8988T (cell line): ENCODE data around the gene ATP5PO.
A peak's percentile ranks its signal among the peaks of the same experiment; 100 is the strongest.

Source experiments
- DNase-seq: peaks from one replicate; pipeline ENCODE4 v3.0.0; 2011

The ATP5PO gene, protein sequence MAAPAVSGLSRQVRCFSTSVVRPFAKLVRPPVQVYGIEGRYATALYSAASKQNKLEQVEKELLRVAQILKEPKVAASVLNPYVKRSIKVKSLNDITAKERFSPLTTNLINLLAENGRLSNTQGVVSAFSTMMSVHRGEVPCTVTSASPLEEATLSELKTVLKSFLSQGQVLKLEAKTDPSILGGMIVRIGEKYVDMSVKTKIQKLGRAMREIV

DNA sequence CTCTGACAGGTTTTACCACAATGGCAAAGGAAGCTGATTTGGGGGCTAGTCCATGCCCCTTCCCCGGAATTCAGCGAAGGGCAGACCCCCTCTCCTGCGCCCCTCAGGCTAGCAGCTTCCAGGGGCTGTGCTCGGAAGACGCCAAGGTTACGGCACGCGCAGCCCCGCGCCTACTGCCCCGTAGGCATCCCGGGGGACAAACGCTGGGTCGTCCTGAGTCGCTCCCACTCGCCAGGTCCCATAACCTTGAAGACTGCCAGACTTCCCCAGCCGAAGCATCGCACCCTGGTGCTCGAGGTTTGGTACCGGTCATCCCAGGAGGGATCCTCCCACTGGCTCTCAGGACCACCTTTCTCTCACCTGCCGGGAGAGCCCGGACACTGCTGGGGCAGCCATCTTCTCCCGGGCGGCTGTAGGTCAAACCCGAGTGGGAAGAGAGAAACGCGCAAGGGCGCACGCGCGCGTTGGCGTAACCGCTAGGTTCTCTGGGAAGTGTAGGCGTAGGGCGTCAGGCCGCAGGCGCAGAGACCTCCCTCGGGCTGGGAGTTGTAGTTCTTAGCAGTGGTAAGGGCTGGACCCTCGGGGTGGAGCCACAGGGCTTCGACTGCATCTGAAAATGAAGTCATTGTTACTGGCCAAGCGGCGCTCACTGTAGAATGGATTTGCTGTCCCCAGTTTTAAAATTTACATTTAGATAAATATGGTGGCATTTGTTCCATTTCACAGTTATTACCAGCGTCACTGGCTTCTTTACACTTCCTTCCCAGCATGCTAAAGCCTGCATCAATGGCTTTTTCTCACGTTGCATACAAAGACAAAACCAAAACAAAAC is at the start of gene ATP5PO:
TSS of gene ATP5PO (minus strand) at position 437 of the 832 bp plus-strand sequence. CDS start at position 396, 41 bp downstream.
- peak; percentile 52 for DNase-seq

DNA sequence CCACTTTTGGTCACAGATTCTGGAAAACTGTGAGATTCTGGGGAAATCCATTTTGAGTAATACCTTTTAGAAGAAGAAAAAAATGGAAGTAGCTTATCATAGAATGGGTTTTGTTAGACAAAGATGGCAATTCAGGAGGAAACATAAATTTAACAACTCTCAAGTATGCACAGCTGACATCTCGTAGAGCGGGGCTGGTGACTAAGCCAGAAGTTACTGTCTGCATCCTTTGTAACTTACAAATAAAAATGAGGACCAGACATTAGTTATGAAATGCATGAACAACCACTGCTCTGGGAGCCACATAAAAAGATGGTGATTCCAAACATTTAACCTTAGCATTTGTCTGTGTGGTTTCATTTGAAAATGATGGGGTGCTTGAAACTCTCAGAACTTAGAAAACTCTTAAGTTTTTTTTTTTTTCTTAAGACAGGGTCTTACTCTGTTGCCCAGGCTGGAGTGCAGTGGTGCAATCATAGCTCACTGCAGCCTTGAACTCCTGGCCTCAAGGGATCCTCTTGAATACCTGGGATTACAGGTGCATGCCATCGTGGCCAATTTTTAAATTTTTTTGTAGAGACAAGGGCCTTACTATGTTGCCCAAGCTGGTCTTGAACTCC is 49.2 kb upstream of the ATP5PO start:
- no peak for DNase-seq

DNA sequence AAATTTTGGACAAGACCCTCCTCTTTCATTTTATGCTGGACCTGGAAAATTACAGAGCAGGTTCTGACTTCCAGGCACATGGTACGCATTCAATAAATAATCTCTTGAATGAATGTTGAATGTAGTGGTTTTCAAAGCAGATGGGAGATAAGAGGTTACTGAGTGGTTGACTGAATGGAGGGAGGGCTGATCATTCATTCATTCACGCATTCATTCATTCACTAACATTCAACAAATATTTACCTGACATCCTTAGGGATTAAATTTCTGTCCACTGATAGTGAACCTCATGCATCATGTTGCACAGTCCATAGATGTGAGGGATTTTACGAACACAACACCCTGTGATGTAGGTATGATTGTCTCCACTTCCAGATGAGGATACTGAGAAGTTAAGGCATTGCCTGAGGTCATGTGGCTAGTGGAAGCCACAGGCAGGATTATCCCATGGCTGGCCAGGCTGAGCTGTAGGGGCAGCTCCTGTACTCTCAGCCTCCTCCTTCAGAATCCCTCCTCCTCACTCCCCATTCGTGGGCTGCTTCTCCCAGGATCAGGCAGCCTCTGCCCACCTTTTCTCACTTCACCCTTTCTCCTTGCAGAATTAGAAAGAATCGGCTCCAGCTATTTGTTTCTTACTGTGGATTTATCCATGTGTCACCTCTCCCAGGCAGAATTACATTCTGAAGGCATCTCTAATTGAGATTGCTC is 48.4 kb upstream of the ATP5PO start:
- no peak for DNase-seq

DNA sequence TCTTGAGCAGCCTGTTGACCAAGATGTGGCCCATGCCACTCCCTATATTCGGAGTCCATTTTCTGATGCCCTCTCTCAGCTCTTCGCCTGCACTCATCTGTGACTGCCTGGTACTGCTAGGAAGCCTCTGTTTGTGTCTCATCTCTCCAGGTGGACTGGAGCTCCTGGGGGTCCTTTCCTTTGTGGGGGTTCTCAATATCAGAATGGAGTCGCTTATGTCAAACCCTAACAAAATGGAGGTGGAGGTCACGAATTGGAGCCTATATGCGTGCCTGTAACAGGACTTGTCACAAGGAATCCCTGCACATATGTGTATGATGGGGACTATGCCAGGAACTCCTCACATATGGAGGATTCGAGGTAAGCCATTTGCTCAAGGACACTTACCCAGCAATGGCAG is 46.7 kb upstream of the ATP5PO start:
- no peak for DNase-seq

DNA sequence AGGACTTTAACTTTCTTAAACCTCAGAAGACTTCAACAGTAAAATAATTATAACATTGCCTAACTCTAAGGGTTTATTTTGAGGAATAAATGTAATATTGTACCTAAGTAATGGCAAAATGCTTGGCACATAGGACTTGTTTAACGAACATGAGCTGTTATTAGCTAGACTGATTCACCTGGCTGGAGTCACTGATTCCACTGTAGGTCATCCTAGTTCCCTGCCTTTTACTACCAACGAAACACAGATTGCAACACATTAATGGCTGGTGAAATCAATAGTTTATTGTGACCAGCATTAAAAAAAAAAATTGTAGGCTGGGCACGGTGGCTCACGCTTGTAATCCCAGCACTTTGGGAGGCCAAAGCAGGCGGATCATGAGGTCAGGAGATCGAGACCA is 45.5 kb upstream of the ATP5PO start:
- DNase-seq = no peak

DNA sequence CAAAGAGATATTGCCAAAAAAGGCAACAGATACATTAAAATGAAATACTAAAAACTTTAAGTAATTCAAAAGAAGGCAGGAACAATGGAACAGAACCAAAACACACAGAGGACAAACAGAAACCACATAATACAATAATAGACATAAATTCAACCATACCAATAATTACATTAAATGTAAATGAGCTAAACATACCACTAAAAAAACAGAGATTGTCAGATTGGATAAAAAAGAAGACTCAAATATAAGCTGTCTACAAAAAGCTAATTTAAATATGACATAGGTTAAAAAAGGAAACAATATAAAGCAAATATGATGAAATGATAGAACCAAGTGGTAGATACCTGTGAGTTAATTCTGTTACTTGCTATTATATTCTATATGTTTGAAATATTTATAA is 44.1 kb upstream of the ATP5PO start:
- DNase-seq = no peak

DNA sequence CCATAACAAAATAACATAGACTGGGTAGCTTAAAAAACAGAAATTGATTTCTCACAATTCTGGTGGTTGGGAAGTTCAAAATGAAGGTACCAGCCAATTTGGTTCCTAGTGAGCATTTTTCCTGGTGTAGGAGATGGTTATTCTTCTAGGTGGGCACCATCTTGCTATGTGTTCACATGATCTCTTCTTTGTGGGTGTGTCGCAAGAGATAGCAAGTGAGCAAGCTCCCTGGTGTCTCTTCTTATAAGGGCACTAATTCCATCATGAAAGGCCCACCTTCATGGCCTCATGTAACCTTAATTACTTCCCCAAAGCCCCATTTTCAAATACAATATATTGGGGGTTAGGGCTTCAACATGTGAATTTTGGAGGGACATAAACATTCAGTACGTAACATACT is 38.8 kb upstream of the ATP5PO start:
- no peak for DNase-seq

DNA sequence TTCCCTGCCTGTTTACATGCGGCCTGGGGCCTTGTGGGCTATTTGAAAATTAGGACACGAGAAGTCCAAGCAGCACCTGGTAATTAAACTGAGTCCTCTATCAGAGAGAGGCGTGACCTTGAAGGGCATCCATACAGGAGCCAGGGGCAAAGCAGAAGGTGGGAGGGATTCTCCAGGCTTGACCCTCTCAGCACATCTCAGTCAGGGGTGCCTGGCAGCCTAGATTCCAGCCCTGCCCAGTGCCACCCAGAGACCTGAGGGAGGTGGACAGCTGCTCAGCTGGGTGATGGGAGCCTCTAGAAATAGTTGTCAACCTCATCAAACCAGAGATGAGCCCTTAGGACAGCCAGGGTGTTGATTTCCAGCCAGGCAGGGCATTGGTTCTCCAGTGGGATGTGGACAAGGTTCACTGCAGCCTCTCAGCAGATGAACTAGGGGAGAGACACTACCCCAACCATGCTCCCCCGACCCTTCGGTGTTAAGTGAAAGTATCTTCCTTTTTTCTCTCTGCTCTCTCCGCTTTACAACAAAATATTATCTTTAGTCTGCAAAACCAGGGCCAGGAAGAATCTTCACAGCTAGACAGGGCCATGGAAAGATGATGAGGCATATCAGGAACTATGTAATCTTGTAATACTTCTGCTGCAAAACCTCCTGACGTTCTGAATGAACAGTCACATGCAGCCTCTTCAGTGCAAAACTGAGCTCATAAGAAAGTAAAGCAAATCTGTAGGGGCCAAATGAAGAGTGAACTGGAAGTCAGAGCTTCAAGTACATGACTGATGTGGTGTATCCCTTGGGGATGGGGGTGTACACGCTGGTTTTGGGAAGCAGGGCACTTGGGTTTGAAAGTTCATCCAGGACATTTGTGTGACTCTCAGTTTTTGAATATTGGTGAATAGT is 35.9 kb upstream of the ATP5PO start:
- no peak for DNase-seq

DNA sequence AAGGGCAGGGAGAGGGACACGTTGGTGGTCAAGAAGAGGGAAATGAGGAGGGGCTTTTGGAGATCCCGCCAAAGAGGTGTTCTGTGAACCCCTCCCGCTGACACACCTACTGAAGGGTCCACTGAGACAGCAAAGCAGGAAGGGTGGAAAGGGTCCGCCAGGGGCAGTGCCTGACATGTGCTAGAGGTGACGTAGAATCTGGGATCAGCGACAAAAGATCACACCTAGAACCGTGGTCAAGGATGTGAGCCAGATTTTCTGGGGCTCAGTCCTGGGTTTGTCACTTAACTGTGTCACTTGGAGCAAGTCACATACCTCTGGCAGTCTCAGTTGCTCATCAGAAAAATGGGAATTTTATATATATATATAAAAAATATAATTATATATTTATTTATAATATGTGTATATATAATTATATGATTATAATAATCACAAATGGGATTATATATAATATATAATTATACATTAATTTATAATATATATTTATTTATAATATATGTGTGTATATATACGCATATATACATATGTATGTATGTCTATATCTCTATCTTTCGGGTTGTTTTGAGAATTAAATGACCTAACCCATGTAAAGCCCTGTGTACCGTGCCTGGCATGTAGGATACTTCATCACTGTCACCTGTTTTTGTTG is 35.0 kb upstream of the ATP5PO start:
- DNase-seq = no peak

DNA sequence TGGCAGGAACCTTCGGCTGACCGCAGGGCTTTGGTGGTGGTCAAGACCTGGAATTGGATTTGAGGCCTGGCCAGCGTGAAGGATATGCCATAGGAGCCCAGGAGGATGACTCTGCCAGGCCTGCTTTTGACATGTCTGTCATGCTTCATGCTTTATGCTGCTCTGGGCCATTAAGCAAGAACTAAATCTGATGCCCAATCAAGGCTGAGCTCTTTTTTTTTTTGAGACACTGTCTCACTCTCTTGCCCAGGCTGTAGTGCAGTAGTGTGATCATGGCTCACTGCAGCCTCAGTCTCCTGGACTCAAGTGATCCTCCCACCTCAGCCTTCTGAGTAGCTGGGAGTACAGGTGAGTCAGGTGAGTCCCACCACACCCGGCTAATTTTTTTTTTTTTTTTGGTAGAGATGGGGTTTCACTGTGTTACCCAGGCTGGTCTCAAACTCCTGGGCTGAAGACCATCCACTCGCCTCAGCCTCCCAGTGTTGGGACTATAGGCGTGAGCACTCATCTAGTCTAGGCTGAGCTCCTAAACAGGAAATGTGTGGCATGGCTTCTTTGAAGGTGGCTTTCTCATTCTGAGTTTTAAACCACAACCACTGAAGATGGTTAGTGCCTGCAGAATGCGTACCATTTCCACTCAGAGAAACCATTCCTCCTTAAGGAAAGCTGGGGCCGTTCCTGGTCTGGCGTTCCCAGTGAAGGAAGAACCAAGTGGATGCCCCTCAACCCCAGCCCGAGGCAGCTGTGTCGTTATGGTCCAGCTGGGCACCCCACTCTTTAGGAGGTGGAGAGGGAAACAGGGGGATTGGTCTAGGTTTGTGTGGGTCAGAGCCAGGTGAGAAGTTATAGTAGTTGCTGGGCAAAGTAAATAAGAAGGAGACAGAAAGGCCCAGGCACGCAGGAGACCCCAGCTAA is 34.2 kb upstream of the ATP5PO start:
- no peak for DNase-seq

DNA sequence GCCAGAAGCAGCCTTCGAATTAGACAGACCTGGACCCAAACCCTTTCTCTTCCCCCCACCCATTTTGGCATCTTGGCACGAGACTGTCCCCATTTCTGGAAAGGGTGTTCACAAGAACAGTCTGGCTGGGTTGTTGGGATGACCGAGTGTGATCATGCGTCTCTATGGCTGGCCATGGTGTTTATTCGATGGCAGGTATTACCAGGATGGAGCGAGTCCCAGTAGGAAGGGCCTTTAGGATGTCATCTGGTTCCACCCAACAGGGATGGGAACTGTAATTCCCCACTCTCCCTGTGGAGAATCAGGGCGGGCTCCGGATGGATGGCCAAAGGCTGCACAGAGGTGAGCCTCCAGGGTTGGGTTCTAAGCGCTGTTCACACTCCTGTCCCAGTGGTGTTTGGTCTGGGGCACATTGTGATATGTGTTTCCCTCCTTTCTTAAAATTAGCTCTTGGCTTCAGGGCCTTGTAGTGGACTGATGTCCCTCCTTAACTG is 33.4 kb upstream of the ATP5PO start:
- DNase-seq = no peak

DNA sequence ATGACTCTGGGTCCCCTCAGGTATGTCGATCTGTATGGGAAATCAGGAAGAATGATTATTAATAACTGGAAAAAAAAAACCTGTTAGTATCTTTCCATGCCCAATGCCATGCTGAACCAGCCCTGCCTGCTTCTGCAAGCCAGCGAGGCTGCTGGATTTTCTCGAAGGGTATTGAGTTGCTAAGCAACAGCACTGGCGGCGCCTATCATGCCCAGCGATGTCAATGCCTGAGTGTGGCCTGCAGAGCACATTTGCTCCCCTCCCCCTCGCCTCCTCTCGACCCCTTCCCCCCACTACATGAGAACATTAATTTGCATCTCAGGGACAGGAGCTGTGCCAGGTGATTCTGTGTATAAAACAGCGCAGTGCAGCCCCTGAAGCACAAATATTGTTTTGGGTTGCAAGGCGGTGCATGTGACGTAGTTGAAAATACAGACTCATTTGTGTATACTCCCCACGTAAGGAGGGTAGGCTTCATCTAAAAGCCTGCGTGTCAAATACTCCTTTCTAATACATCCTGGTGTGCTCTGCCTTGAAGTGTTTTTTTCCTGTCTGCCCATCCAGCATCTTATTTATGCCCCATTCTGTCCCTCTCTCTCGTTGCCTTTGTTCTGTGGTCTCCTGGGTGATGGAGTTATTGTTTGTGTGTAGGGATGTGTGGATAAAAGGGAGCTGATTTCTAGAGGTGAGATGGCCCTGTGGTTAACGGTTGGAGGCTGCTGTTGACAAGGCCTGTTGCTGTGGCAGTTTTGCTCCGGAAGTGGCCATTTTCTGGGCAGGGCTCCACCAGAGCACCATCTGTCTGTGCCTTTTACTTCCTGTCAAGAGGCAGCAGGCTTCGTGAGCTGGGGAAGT is 32.7 kb upstream of the ATP5PO start:
- no peak for DNase-seq

DNA sequence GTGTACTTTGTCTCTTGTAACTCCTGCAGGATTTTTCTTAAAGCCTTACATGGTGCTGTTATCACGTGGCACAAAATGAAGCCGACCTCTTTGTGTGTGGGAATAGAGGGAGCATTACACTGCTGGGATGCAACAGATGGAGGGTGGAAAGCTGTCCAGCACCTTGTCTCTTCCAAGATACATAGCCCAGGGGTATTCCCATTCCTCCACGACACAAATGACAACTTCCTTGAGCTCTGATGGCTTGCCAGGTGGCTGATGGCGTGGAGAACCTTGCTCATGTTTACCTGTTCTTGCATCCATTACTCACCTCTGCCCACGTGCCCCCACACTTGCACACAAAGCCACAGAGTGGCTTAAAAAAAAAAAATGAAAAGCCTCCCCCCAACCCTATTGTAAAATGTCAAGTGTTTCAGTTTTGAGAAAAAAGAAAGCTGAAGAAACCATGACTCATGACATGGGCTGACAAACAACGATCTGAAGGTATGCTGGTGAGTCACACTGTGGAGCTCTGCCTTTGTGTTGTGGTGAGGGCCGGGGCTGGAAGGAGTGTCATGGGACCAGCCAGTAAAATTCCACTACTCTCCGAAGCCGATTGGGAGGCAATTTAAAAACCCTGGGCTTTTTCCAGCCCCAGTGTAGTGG is 32.0 kb upstream of the ATP5PO start:
- peak; percentile 40 for DNase-seq

DNA sequence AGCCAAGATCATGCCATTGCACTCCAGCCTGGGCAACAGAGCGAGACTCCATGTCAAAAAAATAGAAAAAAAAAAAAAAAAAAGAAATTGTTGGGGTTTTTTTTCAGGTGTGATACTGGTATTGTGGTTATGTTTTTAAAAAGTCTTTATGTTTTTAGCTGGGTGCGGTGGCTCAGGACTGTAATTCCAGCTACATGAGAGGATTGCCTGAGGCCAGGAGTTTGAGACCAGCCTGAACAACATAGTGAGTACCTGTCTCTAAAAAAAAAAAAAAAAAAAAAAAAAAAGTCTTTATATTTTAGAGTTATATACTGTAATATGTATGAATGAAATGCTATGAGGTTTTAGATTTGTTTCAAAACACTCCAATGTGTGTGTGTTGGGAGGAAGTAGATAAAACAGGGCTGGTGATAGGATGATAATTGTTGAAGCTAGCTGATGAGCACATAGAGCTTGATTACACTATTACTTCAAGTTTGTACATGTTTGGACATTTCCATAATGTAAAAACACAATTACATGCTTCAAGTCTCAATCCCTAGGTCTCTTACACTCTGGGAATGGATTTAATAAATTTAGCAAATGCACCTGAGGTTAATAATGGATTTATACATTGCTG is 30.2 kb upstream of the ATP5PO start:
- no peak for DNase-seq

DNA sequence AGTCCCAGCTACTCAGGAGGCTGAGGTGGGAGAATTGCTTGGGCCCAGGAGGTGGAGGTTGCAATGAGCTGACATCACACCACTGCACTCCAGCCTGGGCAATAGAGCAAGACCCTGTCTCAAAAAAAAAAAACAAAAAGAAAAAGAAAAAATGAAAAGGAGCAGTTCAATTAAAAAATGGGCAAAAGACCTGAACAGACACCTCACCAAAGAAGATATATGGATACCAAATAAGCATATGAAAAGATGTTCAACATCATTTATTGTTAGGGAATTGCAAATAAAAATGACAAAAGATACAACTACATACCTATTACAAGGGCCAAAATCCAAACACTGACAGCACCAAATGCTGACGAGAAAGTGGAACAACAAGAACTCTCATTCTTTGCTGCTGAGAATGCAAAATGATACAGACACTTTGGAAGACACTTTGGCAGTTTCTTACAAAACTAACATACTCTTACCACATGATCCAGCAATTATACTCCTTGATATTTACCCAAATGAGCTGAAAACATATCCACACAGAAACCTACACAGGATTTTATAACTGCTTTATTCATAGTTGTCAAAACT is 28.7 kb upstream of the ATP5PO start:
- no peak for DNase-seq

DNA sequence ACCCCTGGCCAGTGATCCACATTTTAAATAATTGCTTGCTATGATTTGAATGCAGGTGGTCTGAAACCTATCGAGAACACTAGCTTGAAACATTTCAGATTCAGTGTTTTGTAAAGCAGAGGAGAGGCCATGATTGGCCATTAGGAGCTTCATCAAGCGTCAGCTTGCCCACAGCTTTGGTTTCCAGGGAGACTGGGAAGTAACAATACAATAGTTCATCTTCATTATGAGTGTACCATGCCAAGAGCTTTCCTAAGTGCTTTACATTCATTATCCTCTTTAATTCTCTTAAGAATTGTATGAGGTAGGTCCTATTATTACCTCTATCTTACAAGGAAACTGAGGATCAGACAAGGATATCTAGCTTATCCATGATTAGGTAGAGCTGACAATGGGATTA is 27.7 kb upstream of the ATP5PO start:
- DNase-seq = no peak

DNA sequence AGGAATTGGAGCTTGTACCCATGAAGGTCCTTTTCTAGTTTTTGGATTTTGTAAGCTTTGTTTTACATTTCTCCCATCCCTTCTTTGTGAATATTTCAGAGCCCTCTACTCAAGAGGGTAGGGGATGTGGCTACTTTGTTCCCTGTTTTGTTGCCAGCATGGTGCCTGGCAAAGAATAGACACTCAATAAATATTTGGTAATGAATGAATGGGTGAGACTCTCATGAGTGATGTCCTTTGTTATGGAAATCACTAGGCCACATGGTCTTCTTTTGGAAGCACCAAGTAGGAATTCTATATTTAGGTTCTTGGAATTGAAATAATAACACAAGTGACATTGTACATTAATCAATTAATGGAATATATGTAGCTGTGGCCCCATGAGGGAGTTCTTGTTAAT is 26.8 kb upstream of the ATP5PO start:
- DNase-seq = no peak

DNA sequence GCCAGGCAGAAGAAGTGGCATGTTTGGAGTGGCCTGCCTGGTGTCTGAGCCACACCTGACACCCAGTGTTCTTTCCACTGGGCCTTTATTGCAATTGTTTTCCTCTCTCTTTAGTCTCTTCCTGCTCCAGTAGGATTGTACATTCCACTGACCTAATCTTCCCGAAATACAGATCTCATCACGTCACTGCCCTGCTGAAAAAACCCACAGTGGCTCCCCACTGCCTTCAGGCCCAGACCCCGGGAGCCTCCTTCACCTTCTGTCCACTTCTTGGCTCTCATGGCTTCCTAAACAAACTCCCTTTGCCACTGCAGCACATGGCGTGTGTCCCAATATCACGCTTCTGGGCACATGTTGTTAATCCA is 25.3 kb upstream of the ATP5PO start:
- no peak for DNase-seq
